HG03460 (cell line): ENCODE measurements around the gene AGBL3.

Source experiments
- ATAC-seq: cut with Tn5 transposase; IDR thresholded peaks from one replicate; pipeline ENCODE4 v1.9.1; 2021; ENCODE audit not compliant: unreplicated experiment

The AGBL3 gene

GRCh38 chr7:135184254-135184841, 198.0 kb downstream of the AGBL3 start:
- ATAC-seq: no peak
